GM20431 (cell line): ENCODE measurements around the gene PDAP1.
"Not testable (repeated sequence)": the region's sequence is repeated elsewhere in the genome, so short reads cannot be mapped to it uniquely, and the experiment has no call there.

Experiments
- in situ Hi-C: fragments of 300-500 bp; cut with MseI, MboI; formaldehyde crosslinking; loops from one replicate; pipeline ENCODE4 v1.15.0; 2020; ENCODE audit warnings: low sequenced_read_pairs; ENCODE audit not compliant: unreplicated experiment

PDAP1 gene

GRCh38 chr7:99408379-99409191, at the start of gene PDAP1, which contains the start of gene BUD31:
Gene PDAP1 (minus strand): TSS chr7:99408597. CDS start chr7:99408548, 49 bp downstream.
Gene BUD31 (plus strand): TSS chr7:99408969. CDS start chr7:99411093, 2,124 bp downstream.
- in situ Hi-C loops: no loop called here

GRCh38 chr7:99457650-99458493, 49.5 kb upstream of the PDAP1 start:
- in situ Hi-C loops: no loop called here

DNA sequence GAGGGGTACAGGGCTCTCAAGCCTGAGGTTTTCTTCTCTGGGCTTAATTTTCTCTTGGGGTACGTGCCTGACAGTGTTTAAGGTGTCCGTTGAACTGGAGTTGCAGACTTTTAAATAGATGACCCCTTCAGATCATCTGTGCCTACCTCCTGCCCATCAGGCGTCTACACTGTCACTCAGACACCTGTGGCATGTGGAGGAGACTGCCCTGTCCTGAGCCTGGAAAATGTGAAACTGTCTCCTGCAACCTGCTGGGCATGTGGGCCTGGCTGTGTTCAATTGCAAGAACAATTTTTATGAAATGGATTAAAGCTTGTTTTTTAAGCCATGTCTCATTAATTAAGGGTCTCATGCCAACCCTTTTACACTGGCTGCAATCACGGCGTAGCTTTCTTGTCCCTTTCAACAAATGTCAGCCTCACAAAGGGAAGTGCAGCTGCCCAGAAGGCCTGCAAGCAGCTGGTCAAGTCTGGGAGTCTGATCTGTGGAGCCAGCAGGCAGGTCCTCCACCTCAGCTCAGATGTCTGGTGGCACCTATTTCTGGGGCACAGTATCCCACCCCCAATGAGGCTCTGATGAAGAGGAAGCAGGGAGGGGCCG, 48.8 kb upstream of the PDAP1 start:
- in situ Hi-C loops: no loop called here

DNA sequence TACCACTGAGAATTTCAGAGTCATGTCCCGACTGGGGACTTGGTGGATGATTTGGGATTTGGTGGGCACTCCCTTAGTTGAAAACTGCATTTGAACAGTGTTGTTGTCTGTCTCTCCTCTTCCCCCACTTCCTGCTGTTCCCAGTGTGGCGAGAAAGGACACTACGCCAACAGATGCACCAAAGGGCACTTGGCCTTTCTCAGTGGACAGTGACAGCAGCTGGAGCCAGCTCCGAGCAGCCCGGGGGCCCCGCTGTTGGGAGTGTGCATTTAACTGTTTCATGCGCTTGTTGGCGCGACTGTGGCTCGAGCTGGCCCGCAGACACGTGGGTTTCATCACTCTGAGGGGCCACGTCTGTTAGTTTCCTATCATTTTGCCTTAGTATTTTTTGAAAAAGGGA, 47.9 kb upstream of the PDAP1 start:
- in situ Hi-C loops: no loop called here

- in situ Hi-C loops: no loop called here
These were observed 47.5 kb upstream of the PDAP1 start for GRCh38 chr7:99455874-99456273.

- in situ Hi-C loops: no loop called here
These were observed 44.7 kb upstream of the PDAP1 start for GRCh38 chr7:99453105-99453504.

GRCh38 chr7:99452541-99452940, 44.1 kb upstream of the PDAP1 start:
- in situ Hi-C loops: no loop called here

- in situ Hi-C loops: no loop called here
These were observed 43.5 kb upstream of the PDAP1 start for GRCh38 chr7:99451936-99452335.

GRCh38 chr7:99449326-99449725, 40.9 kb upstream of the PDAP1 start:
- in situ Hi-C loops: no loop called here

DNA sequence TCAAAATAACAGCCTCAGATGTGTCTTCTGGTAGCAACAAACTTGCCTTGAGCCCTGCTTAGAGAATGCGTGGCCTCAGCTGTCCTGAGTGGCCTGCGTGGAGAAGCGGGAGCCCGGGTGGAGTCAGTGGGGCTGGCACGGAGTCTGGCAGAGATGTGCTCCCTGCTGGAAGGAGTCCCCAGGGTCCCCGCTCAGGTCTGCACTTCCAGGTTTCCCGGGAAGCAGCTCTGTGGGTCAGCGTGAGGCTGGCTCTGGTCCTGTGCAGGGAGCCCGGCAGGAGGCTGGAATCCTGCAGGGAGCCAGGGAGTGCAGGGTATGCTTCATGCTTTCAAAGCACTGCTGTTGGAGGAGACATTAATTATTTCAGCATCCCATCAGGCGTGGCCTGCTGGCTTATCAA, 40.5 kb upstream of the PDAP1 start:
- in situ Hi-C loops: no loop called here

DNA sequence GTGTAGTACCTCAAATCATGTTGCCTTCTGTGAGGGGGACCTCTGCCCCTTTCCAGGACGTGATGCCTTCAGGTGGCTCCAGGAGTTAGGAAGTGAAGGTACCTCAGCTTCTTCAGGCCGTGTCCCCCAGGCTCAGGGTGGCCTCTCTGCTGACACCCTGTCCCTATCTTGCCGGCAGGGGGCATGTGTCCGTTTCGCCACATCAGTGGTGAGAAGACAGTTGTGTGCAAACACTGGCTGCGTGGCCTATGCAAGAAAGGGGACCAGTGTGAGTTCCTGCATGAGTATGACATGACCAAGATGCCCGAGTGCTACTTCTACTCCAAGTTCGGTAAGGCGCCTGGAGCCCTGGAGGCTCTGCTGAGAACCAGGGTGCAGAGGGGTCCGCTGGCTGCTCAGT, 39.5 kb upstream of the PDAP1 start:
- in situ Hi-C loops: no loop called here

DNA sequence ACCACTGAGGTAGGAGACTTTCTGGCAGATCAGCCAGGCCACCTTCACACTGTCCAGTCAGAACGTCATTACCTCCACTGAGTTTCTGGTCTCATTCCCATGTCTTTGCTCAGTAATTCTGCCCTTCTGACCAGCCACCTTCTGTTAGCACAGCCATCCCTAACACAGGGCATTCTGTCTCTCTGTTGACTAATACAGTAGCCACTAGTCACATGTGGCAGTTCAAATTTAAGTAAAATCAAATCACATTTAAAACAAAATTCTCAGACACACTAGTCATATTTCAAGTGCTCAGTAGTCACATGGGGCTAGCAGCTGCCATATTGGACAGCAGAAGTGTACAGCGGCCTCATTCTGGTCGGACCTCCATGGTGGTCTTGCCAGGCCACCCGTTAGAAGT, 37.7 kb upstream of the PDAP1 start:
- in situ Hi-C loops: no loop called here

GRCh38 chr7:99440195-99440594, 31.8 kb upstream of the PDAP1 start:
- in situ Hi-C loops: no loop called here

DNA sequence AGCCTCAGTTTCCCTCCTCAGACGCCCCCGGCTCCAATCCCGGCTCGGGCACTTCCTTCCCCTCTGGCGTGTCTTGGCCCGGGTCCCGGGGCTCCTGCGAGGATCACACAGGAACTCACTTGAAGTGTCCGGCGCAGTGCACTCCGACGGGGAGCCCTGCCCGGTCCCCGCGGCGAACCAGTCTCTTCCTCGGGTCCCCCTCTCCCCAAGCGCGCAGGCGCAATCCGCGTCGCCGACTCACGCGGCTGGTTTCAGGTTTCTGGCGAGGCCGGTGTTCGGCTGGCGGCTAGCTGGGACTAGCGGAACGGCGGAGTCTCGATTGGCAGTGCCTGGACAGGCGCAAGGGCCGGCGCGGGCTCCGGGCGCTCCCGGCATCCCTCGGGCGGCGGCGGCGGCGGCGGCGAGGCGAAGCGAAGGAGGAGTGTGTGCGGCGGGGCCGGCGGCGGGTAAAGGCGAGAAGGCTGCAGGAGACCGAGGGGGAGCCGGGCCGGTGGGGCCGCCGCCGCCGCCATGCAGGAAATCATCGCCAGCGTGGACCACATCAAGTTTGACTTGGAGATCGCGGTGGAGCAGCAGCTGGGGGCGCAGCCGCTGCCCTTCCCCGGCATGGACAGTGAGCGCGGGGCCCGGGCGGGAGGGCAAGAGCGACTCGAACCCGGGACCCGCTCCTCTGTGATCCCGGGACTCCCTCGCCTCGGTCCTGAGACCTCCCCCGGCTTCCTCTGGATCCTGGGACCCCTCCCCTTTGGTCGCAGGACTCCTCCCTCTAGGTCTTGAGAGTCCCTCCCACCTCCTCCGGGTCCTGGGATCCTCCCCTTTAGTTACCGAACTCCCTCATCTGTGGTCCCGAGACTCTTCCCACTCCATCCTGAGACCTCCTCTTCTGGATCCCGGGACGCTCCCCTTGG, 30.4 kb upstream of the PDAP1 start, which contains the start of the genes CPSF4 and PTCD1:
Gene CPSF4, plus strand, starts transcription at position 371 of the 908 bp plus-strand sequence. Its CDS starts 140 bp downstream, at position 511.
Gene PTCD1, minus strand, starts transcription at position 226 of the 908 bp plus-strand sequence. CDS start 3,556 bp downstream, outside the sequence.
- in situ Hi-C loops: no loop called here

- in situ Hi-C loops: no loop called here
These were observed 29.7 kb upstream of the PDAP1 start for GRCh38 chr7:99437946-99438572.

- in situ Hi-C loops: no loop called here
These were observed 24.8 kb upstream of the PDAP1 start for GRCh38 chr7:99433158-99433557.

DNA sequence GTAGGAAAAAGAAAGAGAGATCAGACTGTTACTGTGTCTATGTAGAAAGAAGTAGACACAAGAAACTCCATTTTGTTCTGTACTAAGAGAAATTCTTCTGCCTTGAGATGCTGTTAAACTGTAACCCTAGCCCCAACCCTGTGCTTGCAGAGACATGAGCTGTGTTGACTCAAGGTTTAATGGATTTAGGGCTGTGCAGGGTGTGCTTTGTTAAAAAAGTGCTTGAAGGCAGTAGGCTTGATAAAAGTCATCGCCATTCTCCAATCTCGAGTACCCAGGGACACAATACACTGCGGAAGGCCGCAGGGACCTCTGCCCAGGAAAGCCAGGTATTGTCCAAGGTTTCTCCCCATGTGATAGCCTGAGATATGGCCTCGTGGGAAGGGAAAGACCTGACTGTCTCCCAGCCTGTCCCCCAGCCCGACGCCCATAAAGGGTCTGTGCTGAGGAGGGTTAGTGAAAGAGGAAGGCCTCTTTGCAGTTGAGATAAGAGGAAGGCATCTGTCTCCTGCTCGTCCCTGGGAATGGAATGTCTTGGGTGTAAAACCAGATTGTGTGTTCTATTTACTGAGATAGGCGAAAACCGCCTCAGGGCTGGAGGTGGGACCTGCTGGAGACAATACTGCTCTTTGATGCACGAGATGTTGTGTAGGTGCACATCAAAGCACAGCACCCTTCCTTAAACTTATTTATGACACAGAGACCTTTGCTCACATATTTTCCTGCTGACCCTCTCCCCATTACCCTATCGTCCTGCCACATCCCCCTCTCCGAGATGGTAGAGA, 23.6 kb upstream of the PDAP1 start:
- in situ Hi-C loops: not testable (repeated sequence)

- in situ Hi-C loops: no loop called here
These were observed 21.4 kb upstream of the PDAP1 start for GRCh38 chr7:99429756-99430155.
